ENCODE results near the gene MACROD2. TPM values are rescaled to one million over a fixed set of nuclear protein-coding genes. Genes with fewer than 3 reads are reported as not detected.
"Not testable (repeated sequence)": the region's sequence is repeated elsewhere in the genome, so short reads cannot be mapped to it uniquely, and the experiment has no call there.

The MACROD2 gene
- polyA plus RNA-seq, 4 donors, result 1.00 to 4.8 (median 1.4) TPM

- DNase-seq (no peak), FAIRE-seq (no peak)
- no peak overlapping the region for H3K4me3 ChIP-seq (ENCODE audit: low read depth in 1 of 3, low read length in 3 of 3)
- H3K36me3 ChIP-seq (ENCODE audit: control insufficient read depth in 3 of 3, insufficient read depth in 2 of 3, low read depth in 1 of 3, low read length in 3 of 3), result no peaks in the 10 kb centered on the region
- H3K27ac ChIP-seq (ENCODE audit: low read depth in 1 of 3, low read length in 2 of 3), result no peak overlapping the region
- H3K27me3 ChIP-seq (ENCODE audit: control insufficient read depth in 3 of 3, insufficient read depth in 3 of 3, low read length in 3 of 3), result no peaks in the 10 kb centered on the region
- H3K9me3 ChIP-seq (ENCODE audit: control insufficient read depth in 2 of 2, insufficient read depth in 1 of 2, low read depth in 1 of 2, low read length in 1 of 2), result no peaks in the 10 kb centered on the region
- 92 to 94% (median 92%) methylated on average over 7 of the region's 7 CpGs for WGBS, 3 donors
- H3K4me1 ChIP-seq (ENCODE audit: control insufficient read depth in 3 of 3, insufficient read depth in 2 of 3, low read depth in 1 of 3, low read length in 2 of 3), result no peaks in the 10 kb centered on the region
These were observed 41.3 kb downstream of the MACROD2 start for GRCh38 chr20:14036567-14036966.

DNA sequence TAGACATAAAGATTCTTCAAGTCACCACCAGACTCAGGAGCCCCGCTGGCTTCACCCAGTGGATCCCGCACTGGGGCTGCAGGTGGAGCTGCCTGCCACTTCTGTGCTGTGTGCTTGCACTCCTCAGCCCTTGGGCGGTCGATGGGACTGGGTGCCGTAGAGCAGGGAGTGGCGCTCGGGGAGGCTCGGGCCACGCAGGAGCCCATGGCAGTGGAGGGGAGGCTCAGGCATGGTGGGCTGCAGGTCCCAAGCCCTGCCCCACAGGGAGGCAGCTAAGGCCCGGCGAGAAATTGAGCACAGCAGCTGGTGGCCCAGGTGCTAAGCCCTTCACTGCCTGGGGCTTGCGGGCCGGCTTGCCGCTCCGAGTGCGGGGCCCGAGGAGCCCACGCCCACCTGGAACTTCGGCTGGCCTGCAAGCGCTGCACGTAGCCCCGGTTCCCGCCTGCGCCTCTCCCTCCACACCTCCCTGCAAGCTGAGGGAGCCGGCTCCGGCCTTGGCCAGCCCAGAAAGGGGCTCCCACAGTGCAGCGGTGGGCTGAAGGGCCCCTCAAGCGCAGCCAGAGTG, 49.5 kb downstream of the MACROD2 start:
- H3K27me3 ChIP-seq (ENCODE audit: control insufficient read depth in 3 of 3, insufficient read depth in 3 of 3, low read length in 3 of 3); H3K4me3 ChIP-seq (ENCODE audit: low read depth in 1 of 3, low read length in 3 of 3); H3K4me1 ChIP-seq (ENCODE audit: control insufficient read depth in 3 of 3, insufficient read depth in 2 of 3, low read depth in 1 of 3, low read length in 2 of 3); H3K9me3 ChIP-seq (ENCODE audit: control insufficient read depth in 2 of 2, insufficient read depth in 1 of 2, low read depth in 1 of 2, low read length in 1 of 2); H3K27ac ChIP-seq (ENCODE audit: low read depth in 1 of 3, low read length in 2 of 3); DNase-seq; H3K36me3 ChIP-seq (ENCODE audit: control insufficient read depth in 3 of 3, insufficient read depth in 2 of 3, low read depth in 1 of 3, low read length in 3 of 3); FAIRE-seq: not testable (repeated sequence)
- WGBS, 3 donors, result 95 to 96% (median 95%) methylated on average over 24 to 28 of the region's 28 CpGs

GRCh38 chr20:14046534-14046933, 51.2 kb downstream of the MACROD2 start:
- FAIRE-seq (no peak), DNase-seq (no peak)
- 91 to 99% (median 92%) methylated on average over 2 of the region's 2 CpGs for WGBS, 3 donors
- Histone ChIP-seq H3K4me1 (ENCODE audit: control insufficient read depth in 3 of 3, insufficient read depth in 2 of 3, low read depth in 1 of 3, low read length in 2 of 3) (no peaks in the 10 kb centered on the region), H3K9me3 (ENCODE audit: control insufficient read depth in 2 of 2, insufficient read depth in 1 of 2, low read depth in 1 of 2, low read length in 1 of 2) (no peaks in the 10 kb centered on the region), H3K4me3 (ENCODE audit: low read depth in 1 of 3, low read length in 3 of 3) (no peak overlapping the region), H3K27ac (ENCODE audit: low read depth in 1 of 3, low read length in 2 of 3) (no peak overlapping the region), H3K36me3 (ENCODE audit: control insufficient read depth in 3 of 3, insufficient read depth in 2 of 3, low read depth in 1 of 3, low read length in 3 of 3) (no peaks in the 10 kb centered on the region), H3K27me3 (ENCODE audit: control insufficient read depth in 3 of 3, insufficient read depth in 3 of 3, low read length in 3 of 3) (no peaks in the 10 kb centered on the region)

- Histone ChIP-seq H3K4me3 (ENCODE audit: low read depth in 1 of 3, low read length in 3 of 3) (no peak overlapping the region), H3K9me3 (ENCODE audit: control insufficient read depth in 2 of 2, insufficient read depth in 1 of 2, low read depth in 1 of 2, low read length in 1 of 2) (no peaks in the 10 kb centered on the region), H3K4me1 (ENCODE audit: control insufficient read depth in 3 of 3, insufficient read depth in 2 of 3, low read depth in 1 of 3, low read length in 2 of 3) (no peaks in the 10 kb centered on the region), H3K36me3 (ENCODE audit: control insufficient read depth in 3 of 3, insufficient read depth in 2 of 3, low read depth in 1 of 3, low read length in 3 of 3) (no peaks in the 10 kb centered on the region), H3K27ac (ENCODE audit: low read depth in 1 of 3, low read length in 2 of 3) (no peak overlapping the region), H3K27me3 (ENCODE audit: control insufficient read depth in 3 of 3, insufficient read depth in 3 of 3, low read length in 3 of 3) (no peaks in the 10 kb centered on the region)
- WGBS, 3 donors, result 91 to 94% (median 92%) methylated on average over 4 of the region's 4 CpGs
- FAIRE-seq (no peak), DNase-seq (no peak)
These were observed 53.8 kb downstream of the MACROD2 start for GRCh38 chr20:14049111-14049510.

DNA sequence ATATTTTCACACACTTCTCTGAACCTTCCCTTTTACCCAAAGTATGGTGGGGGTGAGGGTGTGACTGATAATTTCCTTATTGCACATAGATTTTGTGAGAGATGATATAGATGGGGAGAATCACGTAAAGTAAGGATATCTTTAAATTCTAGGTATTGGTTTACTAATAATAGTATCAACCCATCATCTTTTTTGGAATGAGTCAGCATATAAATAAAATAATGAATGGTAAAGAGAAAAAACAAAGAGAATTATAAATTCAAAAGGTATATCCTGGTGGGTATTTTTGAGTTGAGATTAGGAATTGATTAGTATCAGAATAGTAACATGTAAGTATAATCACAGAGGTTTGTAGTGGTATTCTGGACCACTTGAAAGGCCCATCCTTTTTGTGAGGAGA, 56.1 kb downstream of the MACROD2 start:
- DNase-seq (no peak), FAIRE-seq (no peak)
- 77 to 92% (median 78%) methylated on average over 1 of the region's 1 CpG for WGBS, 3 donors
- Histone ChIP-seq H3K27ac (ENCODE audit: low read depth in 1 of 3, low read length in 2 of 3) (no peak overlapping the region), H3K27me3 (ENCODE audit: control insufficient read depth in 3 of 3, insufficient read depth in 3 of 3, low read length in 3 of 3) (no peaks in the 10 kb centered on the region), H3K4me1 (ENCODE audit: control insufficient read depth in 3 of 3, insufficient read depth in 2 of 3, low read depth in 1 of 3, low read length in 2 of 3) (no peaks in the 10 kb centered on the region), H3K36me3 (ENCODE audit: control insufficient read depth in 3 of 3, insufficient read depth in 2 of 3, low read depth in 1 of 3, low read length in 3 of 3) (no peaks in the 10 kb centered on the region), H3K9me3 (ENCODE audit: control insufficient read depth in 2 of 2, insufficient read depth in 1 of 2, low read depth in 1 of 2, low read length in 1 of 2) (no peaks in the 10 kb centered on the region), H3K4me3 (ENCODE audit: low read depth in 1 of 3, low read length in 3 of 3) (no peak overlapping the region)

GRCh38 chr20:14055127-14055742, 59.9 kb downstream of the MACROD2 start:
- Histone ChIP-seq H3K4me3 (ENCODE audit: low read depth in 1 of 3, low read length in 3 of 3) (no peak overlapping the region), H3K36me3 (ENCODE audit: control insufficient read depth in 3 of 3, insufficient read depth in 2 of 3, low read depth in 1 of 3, low read length in 3 of 3) (no peaks in the 10 kb centered on the region), H3K27me3 (ENCODE audit: control insufficient read depth in 3 of 3, insufficient read depth in 3 of 3, low read length in 3 of 3) (no peaks in the 10 kb centered on the region), H3K4me1 (ENCODE audit: control insufficient read depth in 3 of 3, insufficient read depth in 2 of 3, low read depth in 1 of 3, low read length in 2 of 3) (no peaks in the 10 kb centered on the region), H3K9me3 (ENCODE audit: control insufficient read depth in 2 of 2, insufficient read depth in 1 of 2, low read depth in 1 of 2, low read length in 1 of 2) (no peaks in the 10 kb centered on the region), H3K27ac (ENCODE audit: low read depth in 1 of 3, low read length in 2 of 3) (no peak overlapping the region)
- 1 to 3% (median 1%) methylated on average over 4 of the region's 4 CpGs for WGBS, 3 donors
- peak; percentile 73 to 75 for DNase-seq
- FAIRE-seq, result peak; percentile 93

DNA sequence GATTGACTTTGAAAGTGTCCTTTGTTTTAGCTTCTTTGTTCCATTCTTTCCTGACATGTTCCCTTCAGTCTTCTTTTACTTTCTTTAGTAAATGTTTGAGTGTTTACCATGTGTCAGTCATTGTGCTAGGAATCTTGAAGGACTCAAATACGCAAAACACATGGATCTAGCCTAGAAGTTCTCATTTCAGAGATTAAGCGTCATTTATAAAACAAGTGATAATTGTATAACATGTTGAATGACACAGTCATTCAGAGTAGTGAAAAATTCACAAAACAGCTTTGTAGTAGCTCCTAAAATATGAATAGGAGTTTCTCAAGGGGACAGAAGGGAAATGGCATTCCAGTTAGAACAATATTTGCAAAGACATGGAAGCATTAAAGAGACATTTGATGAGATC, 66.9 kb downstream of the MACROD2 start:
- no peak for FAIRE-seq
- WGBS, 3 donors, result 89 to 94% (median 92%) methylated on average over 2 of the region's 2 CpGs
- H3K4me1 ChIP-seq (ENCODE audit: control insufficient read depth in 3 of 3, insufficient read depth in 2 of 3, low read depth in 1 of 3, low read length in 2 of 3), result no peaks in the 10 kb centered on the region
- H3K27me3 ChIP-seq (ENCODE audit: control insufficient read depth in 3 of 3, insufficient read depth in 3 of 3, low read length in 3 of 3), result no peaks in the 10 kb centered on the region
- no peak overlapping the region for H3K27ac ChIP-seq (ENCODE audit: low read depth in 1 of 3, low read length in 2 of 3)
- no peak overlapping the region for H3K4me3 ChIP-seq (ENCODE audit: low read depth in 1 of 3, low read length in 3 of 3)
- H3K36me3 ChIP-seq (ENCODE audit: control insufficient read depth in 3 of 3, insufficient read depth in 2 of 3, low read depth in 1 of 3, low read length in 3 of 3), result no peaks in the 10 kb centered on the region
- DNase-seq, result no peak
- no peaks in the 10 kb centered on the region for H3K9me3 ChIP-seq (ENCODE audit: control insufficient read depth in 2 of 2, insufficient read depth in 1 of 2, low read depth in 1 of 2, low read length in 1 of 2)

GRCh38 chr20:14062786-14063185, 67.5 kb downstream of the MACROD2 start:
- Histone ChIP-seq H3K36me3 (ENCODE audit: control insufficient read depth in 3 of 3, insufficient read depth in 2 of 3, low read depth in 1 of 3, low read length in 3 of 3) (no peaks in the 10 kb centered on the region), H3K4me3 (ENCODE audit: low read depth in 1 of 3, low read length in 3 of 3) (no peak overlapping the region), H3K4me1 (ENCODE audit: control insufficient read depth in 3 of 3, insufficient read depth in 2 of 3, low read depth in 1 of 3, low read length in 2 of 3) (no peaks in the 10 kb centered on the region), H3K9me3 (ENCODE audit: control insufficient read depth in 2 of 2, insufficient read depth in 1 of 2, low read depth in 1 of 2, low read length in 1 of 2) (no peaks in the 10 kb centered on the region), H3K27me3 (ENCODE audit: control insufficient read depth in 3 of 3, insufficient read depth in 3 of 3, low read length in 3 of 3) (no peaks in the 10 kb centered on the region), H3K27ac (ENCODE audit: low read depth in 1 of 3, low read length in 2 of 3) (no peak overlapping the region)
- FAIRE-seq, result no peak
- WGBS, 3 donors, result 52 to 69% (median 60%) methylated on average over 1 of the region's 1 CpG
- DNase-seq, result no peak

DNA sequence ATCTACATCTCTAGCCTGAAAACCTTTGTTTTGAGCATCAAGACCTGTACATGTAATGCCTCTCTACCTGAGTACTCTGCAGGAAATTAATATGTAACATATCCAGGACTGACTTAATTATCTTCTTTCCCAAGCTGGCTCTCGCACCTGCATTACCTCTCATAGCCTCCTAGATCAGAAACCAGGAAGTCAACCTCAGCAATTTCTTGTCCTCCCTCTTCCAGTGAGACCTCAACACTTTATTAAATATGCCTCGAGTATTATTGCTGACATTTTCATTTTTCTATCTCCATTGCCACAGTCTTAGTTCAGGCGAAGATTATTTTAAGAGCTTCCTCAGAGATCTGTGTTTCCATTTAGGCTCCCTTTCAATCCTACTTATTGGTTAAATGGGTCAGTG, 69.0 kb downstream of the MACROD2 start:
- no peak for FAIRE-seq
- Histone ChIP-seq H3K27ac (ENCODE audit: low read depth in 1 of 3, low read length in 2 of 3) (no peak overlapping the region), H3K4me1 (ENCODE audit: control insufficient read depth in 3 of 3, insufficient read depth in 2 of 3, low read depth in 1 of 3, low read length in 2 of 3) (no peaks in the 10 kb centered on the region), H3K27me3 (ENCODE audit: control insufficient read depth in 3 of 3, insufficient read depth in 3 of 3, low read length in 3 of 3) (no peaks in the 10 kb centered on the region), H3K9me3 (ENCODE audit: control insufficient read depth in 2 of 2, insufficient read depth in 1 of 2, low read depth in 1 of 2, low read length in 1 of 2) (no peaks in the 10 kb centered on the region), H3K4me3 (ENCODE audit: low read depth in 1 of 3, low read length in 3 of 3) (no peak overlapping the region), H3K36me3 (ENCODE audit: control insufficient read depth in 3 of 3, insufficient read depth in 2 of 3, low read depth in 1 of 3, low read length in 3 of 3) (no peaks in the 10 kb centered on the region)
- 53 to 77% (median 53%) methylated on average over 3 of the region's 3 CpGs for WGBS, 3 donors
- no peak for DNase-seq
